ENCODE measurements around the gene HAUS1. TPM values are rescaled to one million over a fixed set of nuclear protein-coding genes. Genes with fewer than 3 reads are reported as not detected.

Gene HAUS1, protein sequence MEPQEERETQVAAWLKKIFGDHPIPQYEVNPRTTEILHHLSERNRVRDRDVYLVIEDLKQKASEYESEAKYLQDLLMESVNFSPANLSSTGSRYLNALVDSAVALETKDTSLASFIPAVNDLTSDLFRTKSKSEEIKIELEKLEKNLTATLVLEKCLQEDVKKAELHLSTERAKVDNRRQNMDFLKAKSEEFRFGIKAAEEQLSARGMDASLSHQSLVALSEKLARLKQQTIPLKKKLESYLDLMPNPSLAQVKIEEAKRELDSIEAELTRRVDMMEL
- total RNA-seq (2014; rRNA removed; shearing (Covaris generic)) (24.2 and 31.9 TPM in 2 replicates), polyA plus RNA-seq (2016; fragmentation: Nextera tagmentation; extraction: Ambion mirVana) (33.6 and 36.9 TPM in 2 replicates)

DNA sequence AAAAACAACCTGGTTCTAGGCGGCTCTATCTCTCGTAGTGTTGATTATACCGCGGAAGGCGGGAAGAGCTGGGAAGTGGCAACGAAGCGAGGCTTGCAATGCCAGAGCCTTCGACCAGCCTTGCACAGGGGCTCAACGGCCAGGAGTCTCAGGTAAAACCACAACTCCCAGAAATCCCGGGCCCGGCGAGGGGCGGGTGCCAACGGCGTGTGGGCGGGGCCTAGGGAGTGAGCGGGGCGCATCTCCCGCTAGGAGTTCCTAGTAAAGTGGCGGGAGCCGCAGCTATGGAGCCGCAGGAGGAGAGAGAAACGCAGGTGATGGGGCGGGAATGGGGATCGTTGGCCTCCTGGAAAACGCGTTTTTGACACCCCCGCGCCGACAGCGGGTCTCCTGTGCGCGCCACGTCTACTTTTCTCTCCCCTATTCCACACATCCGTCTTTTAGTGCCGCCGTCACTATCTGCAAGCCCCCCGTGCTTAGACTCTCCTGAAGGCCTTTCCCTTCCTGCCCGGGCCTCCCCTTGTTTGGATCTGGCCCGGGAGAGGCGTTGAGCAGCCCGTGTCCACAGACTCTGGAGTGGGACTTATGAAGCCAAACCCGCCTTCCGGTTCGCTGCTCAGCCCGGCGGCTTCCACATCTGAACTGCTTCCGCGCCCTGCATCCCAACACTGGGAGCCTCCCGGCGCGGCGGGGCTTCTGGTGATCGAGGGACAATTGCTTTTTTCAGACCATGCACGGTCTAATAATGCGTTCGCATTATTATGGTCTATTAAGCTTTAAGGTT, at the start of gene HAUS1:
Gene HAUS1, plus strand, starts transcription at position 258 of the 784 bp plus-strand sequence. Its CDS starts 27 bp downstream, at position 285.
- Histone ChIP-seq H3K79me2 (ENCODE audit: insufficient read depth) (peaks cover 30% of the 10 kb centered on the region), H3K4me2 (ENCODE audit: unreplicated experiment) (peak within 1 kb of the TSS; percentile 88), H3K4me1 (ENCODE audit: insufficient read depth) (no peaks in the 10 kb centered on the region; the same call in 1 of the 2 replicates), H3F3A (ENCODE audit: insufficient read depth) (peaks cover 8% of the 10 kb centered on the region; the same call in 1 of the 2 replicates), H3K27ac (peak within 1 kb of the TSS; percentile 72), H3K36me3 (ENCODE audit: low read depth) (0 out of 2 replicates have a peak, but pooled peaks cover 4% of the 10 kb centered on the region), H3K27me3 (replicated peaks; ENCODE audit: insufficient read depth) (no peaks in the 10 kb centered on the region), H3K9ac (peak within 1 kb of the TSS; percentile 81), H3K9me2 (ENCODE audit: insufficient read depth) (no peaks in the 10 kb centered on the region), H3K9me3 (ENCODE audit: low read depth) (no peaks in the 10 kb centered on the region), H4K20me1 (ENCODE audit: insufficient read depth) (no peaks in the 10 kb centered on the region), H3K4me3 (peak within 1 kb of the TSS; percentile 95), H2AFZ (peak within 1 kb of the TSS; percentile 99)
- TF ChIP-seq EZH2 (IDR thresholded peaks at IDR 0.05; ENCODE audit: insufficient read depth, poor library complexity, severe bottlenecking) (no peak), EZH2phosphoT487 (IDR thresholded peaks at IDR 0.05; ENCODE audit: insufficient read depth, low read depth) (no peak)
- in situ Hi-C loops (cut with MboI), result no loop called here
- WGBS, 2 experiments (ENCODE audit: low coverage in 1 of 2, low lambda C conversion rate in 2 of 2, missing lambda C conversion rate in 2 of 2), result 1% methylated on average over 45 to 57 of the region's 57 CpGs
- peak; percentile 88 for DNase-seq

DNA sequence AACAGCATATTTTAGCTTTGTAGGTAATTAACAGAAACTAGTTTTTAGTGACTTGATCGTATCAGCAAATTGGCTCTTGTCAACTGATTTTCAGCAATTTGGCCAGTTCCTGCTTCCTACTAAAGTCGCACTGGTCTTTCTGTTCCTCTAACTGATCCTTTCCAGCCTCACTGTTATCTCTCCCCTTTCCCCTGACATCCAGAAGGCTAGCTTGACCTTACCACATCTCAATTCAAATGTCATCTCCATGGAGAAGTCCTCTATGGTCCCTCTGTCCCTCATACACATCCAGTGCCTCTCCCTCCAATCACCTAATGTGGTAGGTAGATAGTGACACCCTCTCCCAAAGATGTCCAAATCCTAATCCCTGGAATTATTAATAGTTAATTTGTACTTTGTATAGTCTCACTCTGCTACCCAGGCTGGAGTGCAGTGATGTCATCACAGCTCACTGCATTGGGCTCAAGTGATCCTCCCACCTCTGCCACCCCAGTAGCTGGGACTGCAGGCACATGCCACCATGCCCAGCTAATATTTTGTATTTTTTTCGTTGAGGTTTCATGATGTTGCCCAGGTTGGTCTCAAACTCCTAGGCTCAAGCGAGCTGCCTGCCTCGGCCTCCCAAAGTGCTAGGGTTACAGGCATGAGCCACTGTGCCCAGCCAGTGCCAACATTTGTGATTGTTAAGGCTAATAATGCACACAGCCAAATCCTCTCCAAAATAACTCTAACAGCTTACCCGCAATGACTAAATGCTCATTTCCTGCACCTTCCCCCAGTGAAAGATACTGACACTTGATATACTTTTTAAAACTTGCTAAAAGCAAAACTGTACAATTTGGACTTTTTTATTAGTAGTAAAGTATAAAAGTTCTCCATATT, 49.0 kb upstream of the HAUS1 start:
- Histone ChIP-seq H2AFZ (no peak overlapping the region), H3K4me1 (ENCODE audit: insufficient read depth) (peaks cover 30% of the 10 kb centered on the region), H3K27ac (no peak overlapping the region), H4K20me1 (ENCODE audit: insufficient read depth) (no peaks in the 10 kb centered on the region), H3K27me3 (replicated peaks; ENCODE audit: insufficient read depth) (no peaks in the 10 kb centered on the region), H3K79me2 (ENCODE audit: insufficient read depth) (no peaks in the 10 kb centered on the region), H3K4me3 (no peak overlapping the region), H3K9me2 (ENCODE audit: insufficient read depth) (no peaks in the 10 kb centered on the region), H3K4me2 (ENCODE audit: unreplicated experiment) (no peak overlapping the region), H3K9me3 (ENCODE audit: low read depth) (no peaks in the 10 kb centered on the region), H3F3A (ENCODE audit: insufficient read depth) (peaks cover 30% of the 10 kb centered on the region), H3K9ac (no peak overlapping the region), H3K36me3 (ENCODE audit: low read depth) (no peaks in the 10 kb centered on the region)
- in situ Hi-C loops (cut with MboI), result no loop called here
- TF ChIP-seq EZH2 (IDR thresholded peaks at IDR 0.05; ENCODE audit: insufficient read depth, poor library complexity, severe bottlenecking), result no peak
- no peak for TF ChIP-seq EZH2phosphoT487 (IDR thresholded peaks at IDR 0.05; ENCODE audit: insufficient read depth, low read depth)
- WGBS, 2 experiments (ENCODE audit: low coverage in 1 of 2, low lambda C conversion rate in 2 of 2, missing lambda C conversion rate in 2 of 2), result 93% methylated on average over 6 of the region's 6 CpGs
- DNase-seq, result no peak

DNA sequence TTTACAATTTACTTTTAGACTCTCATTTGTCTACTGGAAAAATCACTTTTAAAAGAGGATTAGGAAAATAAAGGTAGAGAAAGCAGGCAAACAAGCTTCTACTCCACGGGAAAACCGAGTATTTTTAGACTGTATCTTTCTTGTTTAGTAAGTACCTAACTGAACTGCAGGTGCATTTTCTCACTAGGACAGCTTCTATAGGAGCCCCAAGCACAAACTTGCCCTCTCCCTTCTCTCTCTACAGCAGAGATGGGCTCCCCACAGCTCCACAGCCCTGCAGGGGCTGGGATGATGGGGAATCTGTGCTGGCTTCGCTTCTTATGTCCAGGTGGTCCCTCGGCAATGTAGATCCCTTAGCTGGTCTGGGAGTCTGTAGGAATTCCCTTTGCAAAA, 48.4 kb upstream of the HAUS1 start:
- Histone ChIP-seq H4K20me1 (ENCODE audit: insufficient read depth) (no peaks in the 10 kb centered on the region), H3K9me3 (ENCODE audit: low read depth) (no peaks in the 10 kb centered on the region), H3K9ac (no peak overlapping the region), H3K4me2 (ENCODE audit: unreplicated experiment) (no peak overlapping the region), H3K27me3 (replicated peaks; ENCODE audit: insufficient read depth) (no peaks in the 10 kb centered on the region), H2AFZ (no peak overlapping the region), H3K79me2 (ENCODE audit: insufficient read depth) (no peaks in the 10 kb centered on the region), H3K27ac (no peak overlapping the region), H3K4me3 (no peak overlapping the region), H3F3A (ENCODE audit: insufficient read depth) (peaks cover 30% of the 10 kb centered on the region), H3K9me2 (ENCODE audit: insufficient read depth) (no peaks in the 10 kb centered on the region), H3K4me1 (ENCODE audit: insufficient read depth) (peaks cover 30% of the 10 kb centered on the region), H3K36me3 (ENCODE audit: low read depth) (no peaks in the 10 kb centered on the region)
- TF ChIP-seq EZH2 (IDR thresholded peaks at IDR 0.05; ENCODE audit: insufficient read depth, poor library complexity, severe bottlenecking) (no peak), EZH2phosphoT487 (IDR thresholded peaks at IDR 0.05; ENCODE audit: insufficient read depth, low read depth) (no peak)
- 92 to 95% methylated on average over 4 of the region's 4 CpGs for WGBS, 2 experiments (ENCODE audit: low coverage in 1 of 2, low lambda C conversion rate in 2 of 2, missing lambda C conversion rate in 2 of 2)
- in situ Hi-C loops (cut with MboI), result no loop called here
- no peak for DNase-seq

DNA sequence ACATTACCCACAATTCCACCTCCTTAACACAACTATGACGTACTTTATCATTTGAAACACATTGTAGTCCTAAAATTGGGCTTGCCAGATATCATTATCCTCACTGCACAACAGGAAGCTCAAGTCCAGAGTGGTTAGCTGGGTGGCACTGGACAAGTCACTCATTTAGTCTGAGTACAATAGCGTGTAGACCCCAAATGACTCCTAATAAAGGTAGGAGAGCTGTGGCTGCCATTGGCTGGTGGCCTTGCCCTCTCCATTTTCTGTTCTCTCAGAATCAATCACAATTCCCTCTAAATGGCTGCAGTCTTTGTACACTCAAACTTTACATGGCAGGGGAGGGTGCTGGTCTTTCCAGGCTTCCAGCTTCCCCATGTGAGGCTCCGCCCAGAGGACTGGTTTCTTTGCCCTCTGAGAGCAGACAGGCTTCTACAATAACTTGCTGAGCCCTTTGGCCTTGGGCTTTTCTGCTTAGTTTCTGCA, 43.8 kb upstream of the HAUS1 start:
- Histone ChIP-seq H3K27ac (no peak overlapping the region), H2AFZ (no peak overlapping the region), H3K79me2 (ENCODE audit: insufficient read depth) (no peaks in the 10 kb centered on the region), H3K27me3 (replicated peaks; ENCODE audit: insufficient read depth) (no peaks in the 10 kb centered on the region), H3K4me3 (no peak overlapping the region), H3F3A (ENCODE audit: insufficient read depth) (0 out of 2 replicates have a peak, but pooled peaks cover 6% of the 10 kb centered on the region), H3K4me2 (ENCODE audit: unreplicated experiment) (no peak overlapping the region), H3K9me3 (ENCODE audit: low read depth) (no peaks in the 10 kb centered on the region), H3K9ac (no peak overlapping the region), H3K36me3 (ENCODE audit: low read depth) (no peaks in the 10 kb centered on the region), H3K9me2 (ENCODE audit: insufficient read depth) (no peaks in the 10 kb centered on the region), H4K20me1 (ENCODE audit: insufficient read depth) (no peaks in the 10 kb centered on the region), H3K4me1 (ENCODE audit: insufficient read depth) (peaks cover 9% of the 10 kb centered on the region)
- WGBS, 2 experiments (ENCODE audit: low coverage in 1 of 2, low lambda C conversion rate in 2 of 2, missing lambda C conversion rate in 2 of 2), result 96 to 97% methylated on average over 3 of the region's 3 CpGs
- in situ Hi-C loops (cut with MboI), result no loop called here
- TF ChIP-seq EZH2 (IDR thresholded peaks at IDR 0.05; ENCODE audit: insufficient read depth, poor library complexity, severe bottlenecking), result no peak
- no peak for TF ChIP-seq EZH2phosphoT487 (IDR thresholded peaks at IDR 0.05; ENCODE audit: insufficient read depth, low read depth)
- no peak for DNase-seq

Data from GM23248 (cell line).